Upper lobe of left lung (tissue), 6 donors: Measurements from ENCODE around the gene DMBT1. TPM values are rescaled to one million over a fixed set of nuclear protein-coding genes. Genes with fewer than 3 reads are reported as not detected.
A peak's percentile ranks its signal among the peaks of the same experiment; 100 is the strongest.
"Not testable (repeated sequence)": the region's sequence is repeated elsewhere in the genome, so short reads cannot be mapped to it uniquely, and the experiment has no call there.

Experiments
- ATAC-seq, 2 donors: fragments of 200-7000 bp; cut with Tn5 transposase; one replicate each; pipeline ENCODE4 v1.9.1; 2022; ENCODE audit warnings: mild to moderate bottlenecking in 2 of 2, moderate library complexity in 2 of 2; ENCODE audit not compliant: low FRiP score in 2 of 2
- DNase-seq, 2 donors: peaks; one replicate each; pipeline ENCODE4 v3.0.0-alpha.2; 2019 to 2020
- H3K27ac ChIP-seq, 4 donors: fragments of 200-600 bp; sonication (generic); one replicate each; pipeline ENCODE4 v1.5.1; 2016 to 2019
- H3K27me3 ChIP-seq, 4 donors: fragments of 200-600 bp; sonication (generic); one replicate each; pipeline ENCODE4 v1.5.1; 2017 to 2019
- H3K36me3 ChIP-seq, 4 donors: fragments of 200-600 bp; sonication (generic); one replicate each; pipeline ENCODE4 v1.5.1; 2016 to 2019
- H3K4me1 ChIP-seq, 4 donors: fragments of 200-600 bp; sonication (generic); one replicate each; pipeline ENCODE4 v1.5.1; 2018 to 2019
- H3K4me3 ChIP-seq, 4 donors: fragments of 200-600 bp; sonication (generic); one replicate each; pipeline ENCODE4 v1.5.1; 2017 to 2019; ENCODE audit warnings: mild to moderate bottlenecking in 2 of 4, moderate library complexity in 1 of 4
- H3K9me3 ChIP-seq, 4 donors: fragments of 200-600 bp; sonication (generic); one replicate each; pipeline ENCODE4 v1.5.1; 2018 to 2019
- EP300 ChIP-seq, 4 donors: sonication (generic); formaldehyde crosslinking; IDR thresholded peaks; one replicate each; pipeline ENCODE4 v1.5.1; 2017; ENCODE audit warnings: antibody characterized with exemption in 4 of 4, control low read depth in 2 of 4
- POLR2A ChIP-seq, 4 donors: fragments of 450-650 bp; IDR thresholded peaks; one replicate each; pipeline ENCODE4 v1.5.1; 2016 to 2017; ENCODE audit warnings: antibody characterized with exemption in 4 of 4, mild to moderate bottlenecking in 2 of 4
- POLR2AphosphoS5 ChIP-seq, 2 donors: sonication (generic); formaldehyde crosslinking; IDR thresholded peaks; one replicate each; pipeline ENCODE4 v1.5.1; 2017; ENCODE audit warnings: antibody characterized with exemption in 2 of 2
- WGBS, 2 donors: methylation state at CpG; one replicate each; pipeline ENCODE4 v1.1.5; 2017 to 2018; 5-methylcytosine and 5-hydroxymethylcytosine counted together
- total RNA-seq, 6 donors: library from RNA; depleted of rRNA in 4 of 6; stranded (reverse); fragments of >200 nt in 4 of 6; gene quantifications; one replicate each; pipeline versions ENCODE4 v1.1.0 to v1.2.1, GENCODE V29; 2016 to 2021
- TF ChIP-seq, protein P1 (sequence below), 6 experiments: fragments of 450-650 bp in 4 of 6; fragments of 200-600 bp in 2 of 6; sonication (generic) in 2 of 6; IDR thresholded peaks; one replicate each; pipeline ENCODE4 v1.5.1; 2016 to 2019; ENCODE audit warnings: antibody characterized with exemption in 6 of 6
- donor health status: DM: no; HTN: no; CAD: no; lungs with moderate emphysema.
- donor health status: DM: no; HTN: yes; CAD: no; lungs with severe emphysema.

Gene DMBT1
- total RNA-seq, 6 donors from 2014 or later = 16.8 to 201 (median 39.4) TPM

DNA sequence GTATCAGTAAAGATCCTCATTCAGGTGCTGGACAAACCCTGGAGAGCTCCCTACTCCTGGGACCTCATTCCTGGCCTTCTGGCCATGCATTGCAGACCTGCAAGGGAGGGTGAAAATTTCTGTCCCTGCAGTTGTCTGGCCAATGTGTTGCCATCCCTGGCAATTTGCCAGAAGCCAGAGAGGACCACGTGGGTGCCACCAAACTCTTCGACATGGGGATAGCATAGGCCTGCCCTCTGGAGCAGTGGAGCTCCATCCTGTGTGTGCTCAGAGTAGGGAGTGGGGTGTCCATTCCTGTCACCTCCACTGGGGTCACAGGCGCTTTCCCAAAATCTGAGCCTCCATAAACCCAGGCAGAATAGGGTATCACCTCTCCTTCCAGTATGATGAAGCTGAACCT is 31.2 kb downstream of the DMBT1 start:
- no peaks in the 10 kb centered on the region for H3K36me3 ChIP-seq
- H3K4me1 ChIP-seq = no peaks in the 10 kb centered on the region
- H3K27ac ChIP-seq = no peak overlapping the region
- WGBS, 2 donors = 82% methylated on average over 3 of the region's 3 CpGs; no CpG with 5 or more reads in 1 of the 2 donors
- H3K27me3 ChIP-seq = no peaks in the 10 kb centered on the region
- ATAC-seq (peak in 1 of 2 donors; percentile 4), DNase-seq (no peak)
- TF ChIP-seq POLR2AphosphoS5 (IDR thresholded peaks at IDR 0.05) = no peak
- TF ChIP-seq, protein P1, sequence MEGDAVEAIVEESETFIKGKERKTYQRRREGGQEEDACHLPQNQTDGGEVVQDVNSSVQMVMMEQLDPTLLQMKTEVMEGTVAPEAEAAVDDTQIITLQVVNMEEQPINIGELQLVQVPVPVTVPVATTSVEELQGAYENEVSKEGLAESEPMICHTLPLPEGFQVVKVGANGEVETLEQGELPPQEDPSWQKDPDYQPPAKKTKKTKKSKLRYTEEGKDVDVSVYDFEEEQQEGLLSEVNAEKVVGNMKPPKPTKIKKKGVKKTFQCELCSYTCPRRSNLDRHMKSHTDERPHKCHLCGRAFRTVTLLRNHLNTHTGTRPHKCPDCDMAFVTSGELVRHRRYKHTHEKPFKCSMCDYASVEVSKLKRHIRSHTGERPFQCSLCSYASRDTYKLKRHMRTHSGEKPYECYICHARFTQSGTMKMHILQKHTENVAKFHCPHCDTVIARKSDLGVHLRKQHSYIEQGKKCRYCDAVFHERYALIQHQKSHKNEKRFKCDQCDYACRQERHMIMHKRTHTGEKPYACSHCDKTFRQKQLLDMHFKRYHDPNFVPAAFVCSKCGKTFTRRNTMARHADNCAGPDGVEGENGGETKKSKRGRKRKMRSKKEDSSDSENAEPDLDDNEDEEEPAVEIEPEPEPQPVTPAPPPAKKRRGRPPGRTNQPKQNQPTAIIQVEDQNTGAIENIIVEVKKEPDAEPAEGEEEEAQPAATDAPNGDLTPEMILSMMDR (IDR thresholded peaks at IDR 0.05) = no peak
- no peak overlapping the region for H3K4me3 ChIP-seq
- no peaks in the 10 kb centered on the region for H3K9me3 ChIP-seq

GRCh38 chr10:122592161-122592560 is 31.6 kb downstream of the DMBT1 start:
- DNase-seq (peak in 1 of 2 donors; percentile 22), ATAC-seq (no peak)
- Histone ChIP-seq H3K4me3 (no peak overlapping the region), H3K27me3 (no peaks in the 10 kb centered on the region), H3K4me1 (no peaks in the 10 kb centered on the region), H3K36me3 (no peaks in the 10 kb centered on the region), H3K9me3 (no peaks in the 10 kb centered on the region), H3K27ac (no peak overlapping the region)
- 89 to 100% methylated on average over 1 to 10 of the region's 10 CpGs for WGBS, 2 donors
- no peak for TF ChIP-seq POLR2A (IDR thresholded peaks at IDR 0.05)
- TF ChIP-seq POLR2AphosphoS5 (IDR thresholded peaks at IDR 0.05) = no peak
- TF ChIP-seq, protein P1 (IDR thresholded peaks at IDR 0.05) = no peak
- TF ChIP-seq EP300 (IDR thresholded peaks at IDR 0.05) = no peak

DNA sequence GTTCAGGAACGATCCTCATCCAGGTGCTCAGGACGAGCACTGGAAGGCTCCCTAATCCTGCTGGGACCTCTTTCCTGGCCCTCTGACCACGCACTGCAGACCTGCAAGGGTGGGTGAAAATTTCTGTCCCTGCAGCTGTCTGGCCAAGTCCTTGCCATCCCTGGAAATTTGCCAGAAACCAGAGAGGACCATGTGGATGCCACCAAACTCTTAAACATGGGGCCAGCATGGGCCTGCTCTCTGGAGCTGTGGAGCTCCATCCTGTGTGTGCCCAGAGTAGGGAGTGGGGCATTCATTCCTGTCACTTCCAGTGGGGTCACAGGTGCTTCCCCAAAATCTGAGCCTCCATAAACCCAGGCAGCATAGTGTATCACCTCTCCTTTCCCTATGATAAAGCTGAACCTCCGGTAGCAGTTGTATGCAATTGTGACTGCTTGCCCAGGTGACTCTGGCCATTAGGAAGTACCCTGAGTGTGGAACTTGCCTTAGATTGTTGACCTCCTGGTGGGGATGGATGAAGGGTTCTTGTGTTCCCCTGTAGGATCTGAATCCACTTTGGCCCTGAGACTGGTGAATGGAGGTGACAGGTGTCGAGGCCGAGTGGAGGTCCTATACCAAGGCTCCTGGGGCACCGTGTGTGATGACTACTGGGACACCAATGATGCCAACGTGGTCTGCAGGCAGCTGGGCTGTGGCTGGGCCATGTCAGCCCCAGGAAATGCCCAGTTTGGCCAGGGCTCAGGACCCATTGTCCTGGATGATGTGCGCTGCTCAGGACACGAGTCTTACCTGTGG is 57.1 kb downstream of the DMBT1 start:
- H3K27me3 ChIP-seq = no peaks in the 10 kb centered on the region
- DNase-seq (peak in 1 of 2 donors; percentile 22), ATAC-seq (no peak)
- H3K4me1 ChIP-seq = no peaks in the 10 kb centered on the region
- no peak overlapping the region for H3K4me3 ChIP-seq
- no peaks in the 10 kb centered on the region for H3K36me3 ChIP-seq
- WGBS, 2 donors = 79 to 93% methylated on average over 3 to 10 of the region's 10 CpGs
- no peak for TF ChIP-seq POLR2A (IDR thresholded peaks at IDR 0.05)
- TF ChIP-seq, protein P1 (IDR thresholded peaks at IDR 0.05) = no peak
- no peak for TF ChIP-seq EP300 (IDR thresholded peaks at IDR 0.05)
- TF ChIP-seq POLR2AphosphoS5 (IDR thresholded peaks at IDR 0.05) = no peak
- H3K27ac ChIP-seq = no peak overlapping the region
- H3K9me3 ChIP-seq = no peaks in the 10 kb centered on the region

DNA sequence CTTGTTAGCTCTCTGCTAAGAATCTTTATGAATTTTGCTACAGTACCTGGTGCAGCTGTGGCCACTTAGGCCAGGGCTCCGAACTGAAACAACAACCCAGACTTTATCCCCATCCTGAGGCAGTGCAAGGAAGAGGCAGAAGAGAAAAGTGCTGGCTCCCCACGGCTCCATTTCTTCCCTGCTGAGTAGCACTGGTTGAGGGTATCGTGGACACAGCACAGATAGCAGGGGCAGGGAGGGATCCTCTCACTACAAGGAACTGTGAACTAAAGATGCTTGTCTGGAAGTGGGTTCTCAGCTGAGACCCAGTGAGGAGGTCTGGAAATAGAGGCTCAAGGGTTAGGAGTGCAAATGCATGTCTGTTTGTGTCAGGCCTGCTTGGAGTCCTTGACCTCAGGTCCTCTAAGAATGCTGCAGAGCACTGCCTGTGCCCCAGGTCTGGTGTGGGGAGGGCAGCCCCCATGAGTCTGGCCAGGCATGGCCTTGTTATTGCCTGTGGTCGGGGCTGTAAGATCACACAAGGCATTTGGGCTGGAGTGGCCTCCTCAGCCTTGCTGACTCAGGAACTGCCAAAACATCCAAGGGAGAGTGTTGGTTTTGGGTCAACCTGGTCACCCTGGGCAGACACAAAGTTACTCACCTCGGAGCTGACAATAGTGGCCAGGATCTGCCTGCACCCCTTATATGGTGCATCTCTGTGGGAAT is 58.1 kb downstream of the DMBT1 start:
- Histone ChIP-seq H3K9me3 (no peaks in the 10 kb centered on the region), H3K36me3 (no peaks in the 10 kb centered on the region), H3K4me3 (no peak overlapping the region), H3K27ac (no peak overlapping the region), H3K27me3 (no peaks in the 10 kb centered on the region), H3K4me1 (no peaks in the 10 kb centered on the region)
- TF ChIP-seq POLR2AphosphoS5 (IDR thresholded peaks at IDR 0.05) (no peak), EP300 (IDR thresholded peaks at IDR 0.05) (no peak), POLR2A (IDR thresholded peaks at IDR 0.05) (no peak)
- TF ChIP-seq, protein P1 (IDR thresholded peaks at IDR 0.05) = no peak
- DNase-seq = no peak
- WGBS, 2 donors = 73 to 89% methylated on average over 4 to 5 of the region's 5 CpGs
- ATAC-seq = no peak

DNA sequence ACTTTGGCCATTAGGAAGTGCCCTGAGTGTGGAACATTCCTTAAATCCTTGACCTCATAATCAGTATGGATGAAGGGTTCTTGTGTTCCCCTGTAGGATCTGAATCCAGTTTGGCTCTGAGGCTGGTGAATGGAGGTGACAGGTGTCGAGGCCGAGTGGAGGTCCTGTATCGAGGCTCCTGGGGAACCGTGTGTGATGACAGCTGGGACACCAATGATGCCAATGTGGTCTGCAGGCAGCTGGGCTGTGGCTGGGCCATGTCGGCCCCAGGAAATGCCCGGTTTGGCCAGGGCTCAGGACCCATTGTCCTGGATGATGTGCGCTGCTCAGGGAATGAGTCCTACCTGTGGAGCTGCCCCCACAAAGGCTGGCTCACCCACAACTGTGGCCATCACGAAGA is 60.4 kb downstream of the DMBT1 start:
- ATAC-seq, H3K27ac ChIP-seq, H3K4me1 ChIP-seq, H3K27me3 ChIP-seq, H3K9me3 ChIP-seq, H3K36me3 ChIP-seq, H3K4me3 ChIP-seq: not testable (repeated sequence)
- peak in 1 of 2 donors; percentile 41 for DNase-seq
- WGBS, 2 donors = 72 to 95% methylated on average over 5 to 8 of the region's 8 CpGs
